Aorta (tissue), 5 donors: ENCODE measurements around the gene DCHS1. TPM values are rescaled to one million over a fixed set of nuclear protein-coding genes. Genes with fewer than 3 reads are reported as not detected.

Experiments
- ATAC-seq: fragments of 200-7000 bp; cut with Tn5 transposase; one replicate; pipeline ENCODE4 v1.9.1; 2022; ENCODE audit warnings: moderate library complexity; ENCODE audit not compliant: low FRiP score
- DNase-seq, 2 donors: peaks; one replicate each; pipeline ENCODE4 v3.0.0-alpha.2; 2020
- H3K27ac ChIP-seq, 2 donors: one replicate each; pipeline ENCODE4 v1.5.1; 2013; ENCODE audit warnings: low read length in 2 of 2, mild to moderate bottlenecking in 2 of 2, moderate library complexity in 2 of 2, control low read depth in 1 of 2, inconsistent platforms in 1 of 2, low read depth in 1 of 2
- H3K27me3 ChIP-seq, 2 donors: one replicate each; pipeline ENCODE4 v1.6.1; 2013; ENCODE audit warnings: control low read depth in 1 of 2, low read length in 1 of 2, mild to moderate bottlenecking in 1 of 2, moderate library complexity in 1 of 2; ENCODE audit not compliant: insufficient read depth in 2 of 2, control insufficient read depth in 1 of 2
- H3K36me3 ChIP-seq, 2 donors: one replicate each; pipeline ENCODE4 v1.6.1; 2013; ENCODE audit warnings: control low read depth in 1 of 2, low read length in 1 of 2, mild to moderate bottlenecking in 1 of 2; ENCODE audit not compliant: insufficient read depth in 2 of 2, control insufficient read depth in 1 of 2
- H3K4me1 ChIP-seq, 2 donors: one replicate each; pipeline ENCODE4 v1.6.1; 2013; ENCODE audit warnings: low read length in 2 of 2, control low read depth in 1 of 2, mild to moderate bottlenecking in 1 of 2, moderate library complexity in 1 of 2; ENCODE audit not compliant: insufficient read depth in 2 of 2, control insufficient read depth in 1 of 2
- H3K4me3 ChIP-seq, 2 donors: one replicate each; pipeline ENCODE4 v1.5.1; 2013; ENCODE audit warnings: low read length in 2 of 2, control low read depth in 1 of 2, mild to moderate bottlenecking in 1 of 2
- H3K9me3 ChIP-seq: one replicate; pipeline ENCODE4 v1.6.1; 2013; ENCODE audit warnings: mild to moderate bottlenecking, low read length; ENCODE audit not compliant: control insufficient read depth
- WGBS, 2 donors: extraction: QIAGEN DNeasy Blood & Tissue Kit; methylation state at CpG; one replicate each; pipeline ENCODE4 v1.1.7; 2013; 5-methylcytosine and 5-hydroxymethylcytosine counted together
- intact Hi-C, 2 donors: fragments of 100-400 bp; cut with DNase I; formaldehyde crosslinking; loops; one replicate each; pipeline versions ENCODE4 v1.14.2 to v1.15.0; 2022
- polyA plus RNA-seq, 2 donors: library from polyadenylated mRNA; stranded (reverse); fragments of 200-250 nt; gene quantifications; one replicate each; pipeline ENCODE4 v1.2.3, GENCODE V29; 2013
- total RNA-seq, 2 donors: library from RNA; stranded (reverse); fragmentation: NEBNext Ultra II Directional; extraction: Animal tissue kit (Norgen Biotek cat#: 25700); gene quantifications; one replicate each; pipeline ENCODE4 v1.2.1, GENCODE V29; 2021
- donor health status: healthy with polysubstance abuse.
- donor health status: Bipolar disorder and iron deficiency.
- donor health status: DM: no; HTN: no; CAD: no.
- donor health status: DM: no; HTN: no; CAD: no.
- donor health status: DM: yes; HTN: yes; CAD: no.

The DCHS1 gene
- total and polyA plus RNA-seq, 4 donors = 1.4 to 64.4 (median 36.6) TPM

DNA sequence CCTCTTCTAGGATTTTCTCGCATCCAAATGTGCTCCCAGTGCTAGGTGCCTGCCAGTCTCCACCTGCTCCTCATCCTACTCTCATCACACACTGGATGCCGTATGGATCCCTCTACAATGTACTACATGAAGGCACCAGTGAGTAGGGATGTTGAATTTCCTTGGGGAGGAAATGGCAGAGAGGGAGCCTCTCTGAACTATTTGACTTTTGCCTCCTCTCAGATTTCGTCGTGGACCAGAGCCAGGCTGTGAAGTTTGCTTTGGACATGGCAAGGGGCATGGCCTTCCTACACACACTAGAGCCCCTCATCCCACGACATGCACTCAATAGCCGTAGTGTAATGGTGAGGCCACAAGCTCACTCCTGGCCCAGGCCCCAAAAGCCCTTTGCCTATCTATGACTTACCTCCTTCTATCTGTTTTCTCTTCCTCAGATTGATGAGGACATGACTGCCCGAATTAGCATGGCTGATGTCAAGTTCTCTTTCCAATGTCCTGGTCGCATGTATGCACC, 46.0 kb downstream of the DCHS1 start:
- Histone ChIP-seq H3K4me3 (no peak overlapping the region), H3K27me3 (no peaks in the 10 kb centered on the region), H3K36me3 (peaks cover 3 to 21% of the 10 kb centered on the region in 2 donors), H3K27ac (peak overlapping the region in 1 of 2 donors; percentile 88), H3K9me3 (no peaks in the 10 kb centered on the region), H3K4me1 (peaks cover 7 to 12% of the 10 kb centered on the region in 2 donors)
- intact Hi-C loops = loop anchor here in 1 of 2 donors (5.0 kb wide), 1 partner anchor 48 kb away; the partner anchor contains the start of gene DCHS1
- WGBS, 2 donors = 44 to 52% methylated on average over 8 of the region's 8 CpGs
- ATAC-seq (no peak), DNase-seq (peak in 1 of 2 donors; percentile 27)

DNA sequence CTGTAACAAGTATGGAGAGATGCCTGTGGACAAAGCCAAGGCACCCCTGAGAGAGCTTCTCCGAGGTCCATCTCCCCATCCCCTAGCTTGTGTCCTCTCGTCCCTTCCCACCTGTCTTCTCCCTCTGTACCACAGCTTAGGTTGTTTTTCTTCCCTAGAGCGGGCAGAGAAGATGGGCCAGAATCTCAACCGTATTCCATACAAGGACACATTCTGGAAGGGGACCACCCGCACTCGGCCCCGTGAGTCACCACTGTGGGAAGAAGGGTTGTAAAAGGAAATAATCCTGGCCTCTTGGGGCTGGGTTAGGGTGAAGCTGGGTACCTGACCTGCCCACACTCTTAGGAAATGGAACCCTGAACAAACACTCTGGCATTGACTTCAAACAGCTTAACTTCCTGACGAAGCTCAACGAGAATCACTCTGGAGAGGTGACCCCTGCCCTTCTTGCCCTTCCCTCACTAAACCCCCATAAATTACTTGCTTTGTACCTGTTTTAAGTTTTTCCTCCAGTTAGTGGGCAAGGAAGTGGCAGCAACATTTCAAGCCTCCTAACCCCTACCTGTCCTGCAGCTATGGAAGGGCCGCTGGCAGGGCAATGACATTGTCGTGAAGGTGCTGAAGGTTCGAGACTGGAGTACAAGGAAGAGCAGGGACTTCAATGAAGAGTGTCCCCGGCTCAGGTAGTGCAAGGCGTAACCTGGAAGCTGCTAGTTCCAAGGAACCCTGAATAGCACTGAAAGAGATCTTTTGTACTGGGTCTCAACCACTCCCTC, 46.7 kb downstream of the DCHS1 start:
- peaks cover 7 to 12% of the 10 kb centered on the region in 2 donors for H3K4me1 ChIP-seq
- no peak overlapping the region for H3K4me3 ChIP-seq
- ATAC-seq (no peak), DNase-seq (peak; percentile 61 to 88)
- intact Hi-C loops = loop anchor here in 1 of 2 donors (5.0 kb wide), 1 partner anchor 48 kb away; the partner anchor contains the start of gene DCHS1
- H3K9me3 ChIP-seq = no peaks in the 10 kb centered on the region
- H3K36me3 ChIP-seq = peaks cover 3 to 21% of the 10 kb centered on the region in 2 donors
- H3K27me3 ChIP-seq = no peaks in the 10 kb centered on the region
- peak overlapping the region; percentile 88 to 91 for H3K27ac ChIP-seq
- 47 to 48% methylated on average over 14 of the region's 14 CpGs for WGBS, 2 donors

DNA sequence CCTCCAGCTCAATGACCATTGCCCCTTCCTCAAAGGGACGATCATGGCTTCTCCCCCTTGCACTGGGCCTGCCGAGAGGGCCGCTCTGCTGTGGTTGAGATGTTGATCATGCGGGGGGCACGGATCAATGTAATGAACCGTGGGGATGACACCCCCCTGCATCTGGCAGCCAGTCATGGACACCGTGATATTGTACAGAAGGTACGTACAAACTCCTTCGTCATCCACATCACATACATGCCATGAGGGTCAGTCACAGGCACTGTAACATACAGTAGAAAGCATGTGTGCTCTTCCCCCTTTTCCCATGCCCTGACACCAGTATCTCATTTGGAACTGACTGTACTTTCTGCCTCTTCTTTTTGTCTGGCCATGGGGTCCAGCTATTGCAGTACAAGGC, 47.6 kb downstream of the DCHS1 start:
- peak overlapping the region; percentile 88 to 91 for H3K27ac ChIP-seq
- ATAC-seq = no peak
- peaks cover 3 to 21% of the 10 kb centered on the region in 2 donors for H3K36me3 ChIP-seq
- H3K27me3 ChIP-seq = no peaks in the 10 kb centered on the region
- WGBS, 2 donors = 80 to 81% methylated on average over 9 of the region's 9 CpGs
- H3K4me1 ChIP-seq = peaks cover 7 to 12% of the 10 kb centered on the region in 2 donors
- no peak overlapping the region for H3K4me3 ChIP-seq
- intact Hi-C loops = loop anchor here in 1 of 2 donors (5.0 kb wide), 1 partner anchor 49 kb away; the partner anchor contains the start of gene DCHS1
- no peak for DNase-seq
- H3K9me3 ChIP-seq = no peaks in the 10 kb centered on the region

DNA sequence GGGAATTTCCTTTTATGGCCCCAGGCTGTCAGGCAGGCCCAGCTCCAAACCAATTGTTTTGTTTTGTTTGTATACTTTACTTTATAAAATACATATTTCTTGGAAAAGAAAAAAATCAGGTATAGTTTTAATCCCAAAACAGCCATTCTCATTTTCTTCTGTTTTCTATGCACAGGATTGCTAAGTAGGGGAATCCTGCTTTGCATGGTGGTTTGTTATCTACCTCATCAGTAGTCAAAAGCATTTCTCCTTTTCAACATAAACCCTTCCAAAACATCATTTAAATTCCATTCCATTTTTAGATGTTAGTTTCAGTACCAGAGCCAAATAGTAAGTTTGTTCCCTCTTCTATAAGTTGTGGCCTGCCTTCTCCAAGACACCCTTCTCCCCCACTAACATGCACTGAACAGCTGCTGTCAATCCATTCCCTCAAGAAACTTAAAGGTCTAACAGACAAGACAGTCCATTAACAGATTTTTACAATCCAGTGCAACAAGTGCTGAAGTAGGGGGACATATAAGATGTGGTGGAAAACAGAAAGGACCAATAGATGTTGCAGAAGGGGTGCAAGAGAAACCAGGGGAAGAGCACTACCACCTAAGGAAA, 48.3 kb downstream of the DCHS1 start:
- Histone ChIP-seq H3K4me3 (no peak overlapping the region), H3K4me1 (peaks cover 7 to 12% of the 10 kb centered on the region in 2 donors), H3K27me3 (no peaks in the 10 kb centered on the region), H3K36me3 (peaks cover 3 to 21% of the 10 kb centered on the region in 2 donors), H3K9me3 (no peaks in the 10 kb centered on the region), H3K27ac (peak overlapping the region; percentile 88 to 91)
- no peak for ATAC-seq
- intact Hi-C loops = loop anchor here in 1 of 2 donors (5.0 kb wide), 1 partner anchor 50 kb away; the partner anchor contains the start of gene DCHS1
- no peak for DNase-seq

DNA sequence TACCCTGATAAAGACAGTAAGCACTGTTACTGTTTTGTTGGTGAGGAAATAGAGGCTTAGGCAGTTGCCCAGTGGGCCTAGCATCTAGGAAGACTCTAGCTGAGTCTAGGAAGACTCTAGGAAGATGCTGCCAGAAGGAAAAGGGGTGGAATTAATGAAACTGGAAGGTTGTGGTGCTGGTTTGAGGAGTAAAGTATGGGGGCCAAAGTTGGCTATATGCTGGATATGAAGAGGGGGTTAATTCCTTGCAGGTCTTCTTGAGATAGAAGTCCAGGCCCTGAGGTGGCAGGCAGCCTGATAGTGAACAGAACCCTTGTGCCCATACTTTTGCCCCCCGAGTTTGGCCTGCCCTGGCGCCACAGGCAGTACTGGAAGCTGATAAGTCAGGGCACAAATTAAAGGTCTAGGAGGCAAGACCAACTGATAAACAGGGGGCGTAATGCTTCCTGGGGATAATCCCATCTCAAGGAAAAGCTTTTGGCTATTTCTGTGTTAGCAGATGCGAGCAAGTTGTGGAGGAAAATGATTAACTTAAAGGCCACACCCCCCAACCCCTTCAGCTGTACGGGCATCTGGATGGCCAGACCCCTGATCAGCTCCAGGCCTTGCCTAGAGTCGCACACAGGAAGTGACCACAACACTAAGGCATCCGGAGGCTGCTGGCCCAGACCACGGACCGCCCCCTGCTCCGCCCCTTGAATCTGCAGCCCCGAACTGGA, 49.0 kb downstream of the DCHS1 start:
- Histone ChIP-seq H3K4me1 (peaks cover 7 to 12% of the 10 kb centered on the region in 2 donors), H3K9me3 (no peaks in the 10 kb centered on the region), H3K27ac (peak overlapping the region; percentile 95 to 99), H3K4me3 (peak overlapping the region; percentile 9 to 47), H3K27me3 (no peaks in the 10 kb centered on the region), H3K36me3 (peaks cover 3 to 21% of the 10 kb centered on the region in 2 donors)
- ATAC-seq (peak; percentile 89), DNase-seq (peak; percentile 97 to 98)
- WGBS, 2 donors = 1% methylated on average over 11 of the region's 11 CpGs
- intact Hi-C loops = loop anchor here in 1 of 2 donors (5.0 kb wide), 1 partner anchor 51 kb away; the partner anchor contains the start of gene DCHS1

DNA sequence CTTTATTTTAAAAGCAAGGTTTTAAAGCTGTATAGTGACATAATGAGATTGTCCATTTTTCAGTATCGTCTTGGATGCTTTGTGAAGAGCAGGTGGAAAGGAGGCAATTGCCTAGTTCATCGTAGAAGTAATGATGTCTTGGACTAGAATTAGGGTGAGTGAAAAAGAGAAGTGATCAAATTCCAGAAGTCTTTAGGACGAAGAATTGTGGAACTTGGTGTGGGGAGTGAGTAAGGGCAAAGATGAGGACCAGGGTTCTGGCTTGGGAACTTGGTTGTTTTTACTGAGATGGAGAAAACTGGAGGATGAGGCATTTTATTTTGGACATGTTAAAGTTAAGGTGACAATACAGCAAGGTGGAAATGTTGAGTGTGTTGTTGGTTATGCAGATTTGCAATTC, 50.8 kb downstream of the DCHS1 start:
- intact Hi-C loops = loop anchor here in 1 of 2 donors (5.0 kb wide), 2 partner anchors 53 to 78 kb away; partner anchors contain the start of genes DCHS1 and MRPL17
- Histone ChIP-seq H3K27ac (peak overlapping the region; percentile 43 to 98), H3K4me1 (peaks cover 7 to 12% of the 10 kb centered on the region in 2 donors)

DNA sequence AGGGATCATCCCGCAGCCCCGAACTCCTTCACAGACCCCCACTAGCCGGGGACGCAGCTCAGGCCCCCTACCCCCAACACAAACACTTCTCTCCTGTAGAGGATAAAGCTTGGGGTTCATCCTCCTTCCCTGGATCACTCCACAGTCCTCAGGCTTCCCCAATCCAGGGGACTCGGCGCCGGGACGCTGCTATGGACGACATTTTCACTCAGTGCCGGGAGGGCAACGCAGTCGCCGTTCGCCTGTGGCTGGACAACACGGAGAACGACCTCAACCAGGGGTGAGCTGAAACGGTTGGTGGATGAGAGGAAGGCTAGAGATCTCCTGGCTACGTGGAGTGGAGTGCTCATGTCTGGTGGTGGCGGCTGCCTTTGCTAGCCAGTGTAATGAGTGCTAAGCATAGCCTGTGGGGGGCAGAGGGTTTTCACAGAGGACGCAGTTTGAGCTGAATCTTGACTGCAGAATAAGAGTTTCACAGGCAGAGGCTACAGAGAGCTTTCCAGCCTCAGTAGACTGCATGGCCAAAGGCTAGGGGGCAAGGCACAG, 51.5 kb downstream of the DCHS1 start:
- H3K4me3 ChIP-seq = peak overlapping the region; percentile 80 to 92
- peak overlapping the region; percentile 98 for H3K27ac ChIP-seq
- H3K4me1 ChIP-seq = peaks cover 7 to 12% of the 10 kb centered on the region in 2 donors
- H3K27me3 ChIP-seq = no peaks in the 10 kb centered on the region
- intact Hi-C loops = loop anchor here in 1 of 2 donors (5.0 kb wide), 1 partner anchor 78 kb away; the partner anchor contains the start of gene MRPL17
- DNase-seq = peak in 1 of 2 donors; percentile 67
- H3K9me3 ChIP-seq = no peaks in the 10 kb centered on the region
- ATAC-seq = peak; percentile 70
- 0 to 1% methylated on average over 20 of the region's 20 CpGs for WGBS, 2 donors
- peaks cover 0 to 21% of the 10 kb centered on the region in 2 donors for H3K36me3 ChIP-seq

More for the DNA sequence above, 50.8 kb downstream of the DCHS1 start:
- no peak for ATAC-seq
- Histone ChIP-seq H3K27me3 (no peaks in the 10 kb centered on the region), H3K4me3 (peak overlapping the region; percentile 80 to 92), H3K36me3 (peaks cover 0 to 25% of the 10 kb centered on the region in 2 donors), H3K9me3 (no peaks in the 10 kb centered on the region)
- DNase-seq = no peak
- 1% methylated on average over 3 of the region's 3 CpGs for WGBS, 2 donors
